ENCODE data around the gene PRAMEF13. TPM values are rescaled to one million over a fixed set of nuclear protein-coding genes. Genes with fewer than 3 reads are reported as not detected.
"Not testable (repeated sequence)": the region's sequence is repeated elsewhere in the genome, so short reads cannot be mapped to it uniquely, and the experiment has no call there.

PRAMEF13 gene
- total RNA-seq, 4 donors from 2014 or later: not detected

GRCh38 chr1:13228343-13228781 is 27.2 kb upstream of the PRAMEF13 start:
- intact Hi-C loops (cut with DNase I): no loop called here
- no peak for DNase-seq
- 73 to 77% methylated on average over 7 of the region's 7 CpGs for WGBS, 2 donors
- TF ChIP-seq CTCF (IDR thresholded peaks at IDR 0.05): peak in 2 of 6 experiments; percentile 31 to 44
- TF ChIP-seq POLR2A (IDR thresholded peaks at IDR 0.05): no peak
- H3K4me1 ChIP-seq: no peaks in the 10 kb centered on the region
- peaks cover 0 to 34% (median 0%) of the 10 kb centered on the region in 4 donors for H3K27me3 ChIP-seq
- no peaks in the 10 kb centered on the region for H3K36me3 ChIP-seq
- H3K9me3 ChIP-seq: no peaks in the 10 kb centered on the region
- no peak overlapping the region for H3K4me3 ChIP-seq
- no peak overlapping the region for H3K27ac ChIP-seq

GRCh38 chr1:13227271-13228055 is 26.3 kb upstream of the PRAMEF13 start:
- H3K4me1 ChIP-seq; H3K4me3 ChIP-seq; intact Hi-C loops (cut with DNase I); H3K9me3 ChIP-seq; DNase-seq; H3K36me3 ChIP-seq; H3K27ac ChIP-seq: not testable (repeated sequence)
- WGBS, 2 donors: 76 to 79% methylated on average over 8 of the region's 8 CpGs
- H3K27me3 ChIP-seq: peaks cover 0 to 28% (median 0%) of the 10 kb centered on the region in 4 donors

- H3K4me1 ChIP-seq; H3K9me3 ChIP-seq; DNase-seq; intact Hi-C loops (cut with DNase I); H3K36me3 ChIP-seq; H3K4me3 ChIP-seq; H3K27ac ChIP-seq: not testable (repeated sequence)
- 48 to 66% methylated on average over 4 to 5 of the region's 9 CpGs for WGBS, 2 donors
- H3K27me3 ChIP-seq: peaks cover 0 to 14% (median 0%) of the 10 kb centered on the region in 4 donors
Observed at GRCh38 chr1:13225675-13226204, 24.5 kb upstream of the PRAMEF13 start, which contains the start of gene PRAMEF18. TSS of gene PRAMEF18 (minus strand) at chr1:13226154. CDS start at chr1:13226106, 48 bp downstream.

- Histone ChIP-seq H3K27me3 (peaks cover 0 to 11% (median 0%) of the 10 kb centered on the region in 4 donors), H3K27ac (no peak overlapping the region), H3K4me3 (no peak overlapping the region), H3K4me1 (no peaks in the 10 kb centered on the region), H3K9me3 (no peaks in the 10 kb centered on the region), H3K36me3 (no peaks in the 10 kb centered on the region)
- intact Hi-C loops (cut with DNase I): no loop called here
- DNase-seq: no peak
- 62 to 85% methylated on average over 4 to 5 of the region's 5 CpGs for WGBS, 2 donors
- TF ChIP-seq POLR2A (IDR thresholded peaks at IDR 0.05): no peak
Observed at GRCh38 chr1:13224480-13225060, 23.4 kb upstream of the PRAMEF13 start.

GRCh38 chr1:13222788-13223187 is 21.6 kb upstream of the PRAMEF13 start:
- WGBS, 2 donors: no CpG with 5 or more reads among the region's 4 CpGs
- H3K4me3 ChIP-seq; H3K9me3 ChIP-seq; intact Hi-C loops (cut with DNase I); H3K36me3 ChIP-seq; H3K27ac ChIP-seq; H3K4me1 ChIP-seq; DNase-seq: not testable (repeated sequence)
- peaks cover 0 to 11% (median 0%) of the 10 kb centered on the region in 4 donors for H3K27me3 ChIP-seq

- H3K36me3 ChIP-seq; H3K9me3 ChIP-seq; DNase-seq; H3K27me3 ChIP-seq; H3K27ac ChIP-seq; H3K4me1 ChIP-seq; H3K4me3 ChIP-seq; intact Hi-C loops (cut with DNase I): not testable (repeated sequence)
- WGBS, 2 donors: no CpG with 5 or more reads among the region's 3 CpGs
Observed at GRCh38 chr1:13219203-13219602, 18.0 kb upstream of the PRAMEF13 start.

GRCh38 chr1:13216619-13217018 is 15.4 kb upstream of the PRAMEF13 start:
- DNase-seq; H3K4me1 ChIP-seq; H3K27ac ChIP-seq; H3K4me3 ChIP-seq; H3K27me3 ChIP-seq; H3K36me3 ChIP-seq; H3K9me3 ChIP-seq; intact Hi-C loops (cut with DNase I): not testable (repeated sequence)
- WGBS, 2 donors: no CpG with 5 or more reads among the region's 7 CpGs

- H3K27me3 ChIP-seq; H3K9me3 ChIP-seq; H3K4me3 ChIP-seq; H3K4me1 ChIP-seq; H3K36me3 ChIP-seq; DNase-seq; intact Hi-C loops (cut with DNase I); H3K27ac ChIP-seq: not testable (repeated sequence)
- no CpG with 5 or more reads among the region's 9 CpGs for WGBS, 2 donors
Observed at GRCh38 chr1:13208712-13209111, 7.5 kb upstream of the PRAMEF13 start.

- H3K9me3 ChIP-seq; DNase-seq; intact Hi-C loops (cut with DNase I); H3K4me3 ChIP-seq; H3K36me3 ChIP-seq; H3K4me1 ChIP-seq; H3K27me3 ChIP-seq; H3K27ac ChIP-seq: not testable (repeated sequence)
- 57 to 58% methylated on average over 1 to 2 of the region's 2 CpGs for WGBS, 2 donors
Observed at GRCh38 chr1:13171548-13171947, 29.7 kb downstream of the PRAMEF13 start, which contains the start of gene PRAMEF9. TSS of gene PRAMEF9 (plus strand) at chr1:13171848. CDS start at chr1:13175281, 3,433 bp downstream.

- H3K36me3 ChIP-seq; H3K27ac ChIP-seq; H3K4me1 ChIP-seq; H3K9me3 ChIP-seq; H3K27me3 ChIP-seq; intact Hi-C loops (cut with DNase I); DNase-seq; H3K4me3 ChIP-seq: not testable (repeated sequence)
- WGBS, 2 donors: no CpG with 5 or more reads among the region's 8 CpGs
Observed at GRCh38 chr1:13165531-13165930, 35.7 kb downstream of the PRAMEF13 start, which contains the start of gene HNRNPCL4. TSS of gene HNRNPCL4 (minus strand) at chr1:13165631. CDS start at chr1:13165467, 164 bp downstream.

GRCh38 chr1:13155909-13156308 is 45.3 kb downstream of the PRAMEF13 start, which contains the start of gene PRAMEF26:
TSS of gene PRAMEF26 (minus strand) at chr1:13156009. CDS start at chr1:13153095, 2,914 bp downstream.
- H3K4me1 ChIP-seq; H3K4me3 ChIP-seq; intact Hi-C loops (cut with DNase I); H3K36me3 ChIP-seq; H3K27me3 ChIP-seq; DNase-seq; H3K9me3 ChIP-seq; H3K27ac ChIP-seq: not testable (repeated sequence)
- WGBS, 2 donors: no CpG with 5 or more reads among the region's 5 CpGs

All from esophagus squamous epithelium (tissue), 5 donors.